Inflammatory macrophage treated with lipopolysaccharide for 4 hours (primary cell): ENCODE results near the gene CEP76.
"Not testable (repeated sequence)": the region's sequence is repeated elsewhere in the genome, so short reads cannot be mapped to it uniquely, and the experiment has no call there.

Experiments used
- DNase-seq: peaks from one replicate; pipeline ENCODE4 v3.0.0-alpha.2; 2020

The CEP76 gene

GRCh38 chr18:12703664-12704063 is 1.1 kb upstream of the CEP76 start:
- peak; percentile 17 for DNase-seq

- no peak for DNase-seq
Observed at GRCh38 chr18:12703096-12703567, 609 bp upstream of the CEP76 start.

- DNase-seq: no peak
Observed at GRCh38 chr18:12701161-12701560, 1.4 kb downstream of the CEP76 start.

DNA sequence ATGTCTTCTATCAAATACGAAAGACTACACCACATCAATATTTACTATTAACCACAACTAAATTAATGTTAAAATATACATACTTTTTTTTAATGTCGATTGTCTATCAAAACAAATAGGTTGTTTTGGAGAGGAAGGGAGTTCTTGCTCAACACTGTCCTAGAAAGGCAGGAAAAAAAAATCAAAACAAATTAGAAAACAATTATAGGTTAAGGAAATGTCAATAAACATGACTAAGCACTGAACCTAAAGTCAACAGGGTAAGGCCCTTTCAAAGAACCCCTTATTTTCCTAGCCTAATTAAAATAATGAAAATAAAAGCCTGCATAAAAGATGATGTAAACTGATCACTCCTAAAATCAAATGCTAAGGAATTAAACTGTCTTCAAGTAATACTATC is 2.8 kb downstream of the CEP76 start:
- no peak for DNase-seq

DNA sequence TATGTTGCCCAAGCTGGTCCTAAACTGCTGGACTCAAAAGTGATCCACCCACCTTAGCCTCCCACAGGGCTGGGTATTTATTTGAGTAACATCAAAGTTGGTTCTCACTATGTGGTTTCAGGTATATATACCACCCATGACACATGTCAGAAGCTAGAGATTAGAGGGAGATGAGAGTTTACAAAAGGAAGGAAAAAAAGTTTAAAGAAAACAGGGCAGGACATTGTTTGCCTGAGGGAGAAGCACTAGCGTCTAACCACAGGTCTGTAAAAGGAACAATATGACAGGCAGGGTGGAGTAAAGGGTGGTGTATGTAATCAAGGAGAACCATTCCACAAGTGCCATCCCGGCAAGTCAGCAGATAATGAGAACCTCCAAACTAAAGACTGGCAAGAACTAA is 8.5 kb downstream of the CEP76 start:
- DNase-seq: no peak

GRCh38 chr18:12692206-12692605 is 10.3 kb downstream of the CEP76 start:
- DNase-seq: no peak

GRCh38 chr18:12689256-12689850 is 13.2 kb downstream of the CEP76 start:
- DNase-seq: no peak

- DNase-seq: peak; percentile 1
Observed at GRCh38 chr18:12686100-12686499, 16.4 kb downstream of the CEP76 start.

GRCh38 chr18:12679183-12679786 is 23.2 kb downstream of the CEP76 start:
- DNase-seq: peak; percentile 40

DNA sequence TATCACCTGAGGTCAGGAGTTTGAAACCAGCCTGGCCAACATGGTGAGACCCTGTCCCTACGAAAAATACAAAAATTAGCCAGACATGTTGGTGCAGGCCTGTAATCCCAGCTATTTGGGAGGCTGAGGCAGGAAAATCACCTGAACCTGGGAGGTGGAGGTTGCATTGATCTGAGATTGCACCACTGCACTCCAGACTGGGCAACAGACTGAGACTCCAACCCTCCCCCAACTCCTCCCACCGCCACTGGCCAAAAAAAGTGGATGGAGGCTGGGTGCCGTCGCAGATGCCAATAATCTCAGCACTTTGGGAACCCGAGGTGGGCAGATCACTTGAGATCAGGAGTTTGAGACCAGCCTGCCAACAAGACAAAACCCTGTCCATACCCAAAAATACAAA is 34.5 kb downstream of the CEP76 start:
- no peak for DNase-seq

- peak; percentile 49 for DNase-seq
Observed at GRCh38 chr18:12659904-12660605, 42.5 kb downstream of the CEP76 start.

DNA sequence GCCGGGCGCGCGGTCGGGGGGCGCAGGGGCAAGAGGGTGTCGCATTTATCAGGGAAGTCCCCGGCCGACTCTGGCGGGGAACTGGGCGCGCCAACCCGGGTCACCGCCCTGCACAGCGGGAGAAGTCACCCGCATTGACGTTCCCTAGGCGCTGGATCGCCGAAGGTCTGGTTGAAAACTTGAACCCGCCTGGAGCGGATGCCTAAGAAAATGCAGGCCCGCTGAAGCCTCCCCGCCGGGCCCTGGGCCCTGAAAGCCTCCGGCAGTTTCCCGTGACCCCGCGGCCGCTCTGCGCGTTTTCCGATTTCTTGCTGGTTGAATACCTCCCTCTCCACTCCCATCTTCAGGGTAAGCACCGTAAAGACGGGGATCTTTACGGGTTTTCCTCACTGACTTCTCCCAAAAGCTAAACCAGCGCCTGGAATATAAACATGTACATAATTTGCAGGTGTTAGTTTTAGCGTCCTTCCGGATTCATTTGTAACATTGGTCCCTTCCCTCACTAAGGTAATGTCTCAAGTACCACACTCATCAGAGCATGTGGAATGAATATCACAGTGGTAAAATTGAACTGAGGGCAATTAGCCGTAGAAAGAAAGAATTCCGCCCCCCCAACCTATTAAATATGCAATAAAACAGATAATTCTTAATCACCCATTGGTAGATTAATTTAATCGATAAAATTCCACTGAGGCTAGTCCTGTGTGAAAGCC is 43.9 kb downstream of the CEP76 start:
- DNase-seq: peak; percentile 46

DNA sequence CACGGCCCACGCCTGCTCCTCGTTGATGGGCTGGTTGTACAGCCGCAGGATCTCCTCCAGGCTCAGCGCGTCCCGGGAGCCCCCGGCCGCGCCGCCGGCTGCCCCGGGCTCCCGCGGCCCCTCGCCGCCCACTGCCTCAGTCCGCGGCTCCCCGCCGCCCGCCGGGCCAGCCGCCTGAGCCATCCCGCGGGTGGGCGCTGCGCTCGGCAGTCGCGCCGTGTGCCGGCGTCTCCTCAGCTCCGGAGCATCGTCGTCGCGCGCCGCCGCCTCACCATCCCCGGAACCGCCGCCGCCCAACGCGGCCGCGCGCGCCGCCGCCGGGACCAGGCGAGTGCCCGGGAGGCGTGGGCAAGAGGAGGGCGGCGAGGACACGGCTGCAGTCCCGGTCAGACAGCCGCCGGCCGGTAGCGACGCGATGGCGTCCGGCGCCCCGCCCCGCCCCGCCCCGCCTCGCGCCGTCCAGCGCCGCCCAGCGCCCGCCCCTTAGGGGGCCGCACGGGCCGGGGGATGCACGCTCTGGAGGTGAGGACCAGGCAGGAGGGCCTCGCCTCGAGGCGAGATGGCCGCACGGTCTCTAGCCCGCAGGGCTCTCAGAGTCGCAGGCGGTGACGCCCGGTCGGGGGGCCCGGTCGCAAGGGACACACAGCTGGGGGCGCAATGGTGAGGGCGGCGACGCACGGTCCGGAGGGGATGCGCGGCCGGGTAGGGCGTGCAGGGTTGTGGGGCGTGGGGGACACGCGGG is 44.7 kb downstream of the CEP76 start, which contains the start of gene SPIRE1:
SPIRE1 (minus strand) TSS at position 424 of the 742 bp plus-strand sequence; CDS start at position 183, 241 bp downstream.
- DNase-seq: peak; percentile 73

DNA sequence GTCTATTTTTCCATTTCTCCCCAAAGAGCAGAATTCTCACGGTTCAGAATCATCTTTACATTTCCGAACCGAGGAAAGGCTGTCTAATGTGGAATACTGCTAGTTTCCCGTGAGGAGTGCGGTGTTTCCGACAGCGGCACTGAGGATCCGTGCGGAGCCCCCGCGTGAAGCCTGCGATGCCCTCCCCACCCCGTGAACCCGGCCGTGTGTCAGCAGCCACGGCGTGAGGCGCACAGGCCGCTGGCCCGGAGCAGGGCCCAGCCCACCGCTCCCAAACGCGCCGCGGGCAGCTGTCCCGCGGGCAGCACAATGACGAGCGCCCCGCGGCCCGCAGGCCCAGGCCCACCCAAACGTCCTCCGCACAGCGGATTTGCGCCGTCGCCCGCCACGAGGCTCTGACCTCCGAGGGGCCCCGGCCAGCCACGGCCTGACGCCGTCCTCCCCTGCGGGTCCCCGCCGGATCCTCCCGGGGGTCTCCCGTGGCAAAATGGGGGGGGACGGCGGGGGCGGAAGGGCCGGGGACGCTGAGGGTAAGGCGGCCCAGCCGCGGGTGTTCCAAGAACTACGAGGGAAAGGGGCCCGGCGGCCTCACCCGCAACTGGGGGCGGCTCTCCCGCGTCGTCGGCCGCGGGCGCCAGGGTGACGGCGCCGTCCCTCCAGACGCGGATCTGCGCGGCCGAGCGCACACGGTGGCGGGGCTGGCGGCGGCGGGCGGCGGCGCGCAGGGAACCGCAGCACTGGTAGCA is 45.4 kb downstream of the CEP76 start:
- DNase-seq: peak; percentile 47

DNA sequence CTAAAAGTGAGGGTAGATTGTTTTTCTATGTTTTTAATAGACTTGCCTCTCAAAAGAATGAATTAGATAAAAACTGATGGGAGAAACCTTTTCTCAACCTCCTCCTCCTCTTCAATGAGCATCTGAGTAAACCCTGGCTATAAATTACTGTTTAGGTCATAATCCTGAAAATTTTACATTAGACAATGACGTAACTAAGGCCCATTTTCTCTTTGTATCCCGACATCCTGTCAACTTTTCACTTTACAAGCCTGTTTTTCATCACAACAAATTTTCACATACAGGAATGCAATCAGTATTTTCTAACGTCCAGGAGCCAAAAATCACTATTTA is 46.0 kb downstream of the CEP76 start:
- no peak for DNase-seq

GRCh38 chr18:12654971-12655370 is 47.6 kb downstream of the CEP76 start:
- DNase-seq: no peak

GRCh38 chr18:12652861-12653401 is 49.6 kb downstream of the CEP76 start:
- DNase-seq: peak; percentile 28

DNA sequence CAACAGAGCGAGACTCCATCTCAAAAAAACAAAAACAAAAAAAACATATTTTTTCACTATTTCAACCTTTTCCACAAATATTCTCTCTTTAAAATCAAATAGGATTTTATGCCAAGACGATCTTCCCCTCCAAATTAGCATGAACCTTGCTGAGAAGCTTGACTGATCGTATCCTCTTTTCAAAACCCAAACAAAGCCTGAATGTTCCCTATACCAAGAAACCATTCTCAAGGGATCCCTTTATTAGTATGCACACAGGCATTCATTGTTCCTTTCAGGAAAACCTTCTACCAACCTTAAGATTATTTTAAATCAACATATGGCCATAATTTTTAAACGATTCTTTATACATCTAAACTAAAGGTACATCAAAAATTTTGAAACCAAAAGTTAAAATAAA is 50.9 kb downstream of the CEP76 start:
- no peak for DNase-seq

GRCh38 chr18:12647773-12648172 is 54.8 kb downstream of the CEP76 start:
- DNase-seq: no peak

GRCh38 chr18:12645751-12646203 is 56.7 kb downstream of the CEP76 start:
- DNase-seq: no peak

GRCh38 chr18:12645254-12645653 is 57.3 kb downstream of the CEP76 start:
- DNase-seq: peak; percentile 58

- DNase-seq: not testable (repeated sequence)
Observed at GRCh38 chr18:12643756-12644155, 58.8 kb downstream of the CEP76 start.
